Activated CD4-positive, alpha-beta T cell treated with anti-CD3 and anti-CD28 coated beads, Interleukin-2, Interleukin-6, amounts not matched to agents 100 ng/mL and 50 ng/mL, durations not matched to agents 16 hours and 8 hours (primary cell): ENCODE measurements around the gene CPLANE1.
"Not testable (repeated sequence)": the region's sequence is repeated elsewhere in the genome, so short reads cannot be mapped to it uniquely, and the experiment has no call there.

Source experiments
- DNase-seq: peaks from one replicate; pipeline ENCODE4 v3.0.0-alpha.2; 2020

The CPLANE1 gene

DNA sequence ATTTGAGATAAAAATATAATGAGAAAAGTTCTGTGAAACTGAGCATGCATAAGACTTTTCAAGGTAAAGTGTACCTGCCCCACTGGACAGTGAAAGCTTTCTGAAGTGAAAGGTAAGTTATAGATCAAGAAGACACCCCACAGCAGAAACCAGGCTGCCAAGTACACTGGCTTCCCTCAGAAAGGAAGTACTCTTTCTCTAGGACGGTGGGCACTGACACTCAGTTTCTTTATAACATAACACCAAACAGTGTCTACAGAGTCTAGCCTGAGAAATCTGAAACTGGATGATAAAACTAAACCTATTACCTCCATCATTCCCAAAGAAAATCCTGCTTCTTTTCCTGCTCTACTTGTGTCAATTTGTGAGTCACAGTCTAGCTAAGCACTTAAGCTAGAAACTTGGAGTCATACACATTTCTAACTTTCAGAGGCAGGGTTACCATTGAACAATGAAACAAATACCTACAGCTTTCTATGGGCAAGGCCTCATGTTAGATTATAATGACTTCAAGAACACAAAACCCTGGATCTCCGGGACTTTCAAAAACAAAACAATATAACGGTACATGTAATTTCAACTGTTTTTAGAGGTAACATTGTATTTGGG is 136.7 kb downstream of the CPLANE1 start:
- DNase-seq, result peak; percentile 22

DNA sequence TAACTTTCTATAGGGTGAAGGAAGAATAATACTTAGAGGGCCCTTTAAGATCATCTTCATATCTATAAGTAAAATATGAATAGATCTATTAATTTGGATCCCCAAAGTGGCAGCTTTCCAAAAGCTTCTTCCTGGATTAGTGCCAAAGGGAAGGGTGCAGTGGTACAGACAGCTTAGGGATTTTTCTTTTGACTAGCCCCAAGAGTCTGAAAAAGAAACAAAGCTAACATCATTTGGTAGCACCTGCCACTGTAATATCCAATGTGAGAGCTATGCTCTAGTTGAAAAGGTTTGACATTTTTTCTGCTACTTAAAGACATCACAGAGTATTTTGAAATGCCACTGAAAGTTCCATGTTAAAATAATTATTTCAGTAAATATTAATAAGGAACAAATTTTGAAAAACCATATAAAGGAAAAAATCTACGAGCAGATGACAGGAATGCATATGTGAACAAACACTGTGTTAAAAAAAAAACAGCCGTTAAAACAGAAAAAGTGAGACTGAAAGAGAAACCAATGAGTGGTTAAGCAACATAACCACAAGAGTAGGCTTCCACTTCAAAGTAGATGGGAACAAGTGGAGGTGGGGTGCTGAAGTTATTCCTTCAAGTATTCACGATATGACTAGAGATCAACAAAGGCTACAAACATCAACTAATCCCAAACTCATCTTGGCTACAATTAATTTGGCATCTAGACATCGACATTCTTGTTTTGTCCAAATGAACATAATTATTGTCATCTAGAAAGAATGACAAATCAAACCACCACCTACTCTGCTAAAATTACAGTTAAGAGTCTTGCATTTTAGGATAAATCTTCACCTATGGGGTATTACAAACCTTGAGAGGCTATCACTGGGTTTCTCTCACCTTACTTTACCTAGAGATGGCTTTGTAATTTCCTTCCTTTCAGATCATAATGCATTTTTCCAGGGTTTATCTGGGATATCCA is 137.5 kb downstream of the CPLANE1 start:
- peak; percentile 85 for DNase-seq

DNA sequence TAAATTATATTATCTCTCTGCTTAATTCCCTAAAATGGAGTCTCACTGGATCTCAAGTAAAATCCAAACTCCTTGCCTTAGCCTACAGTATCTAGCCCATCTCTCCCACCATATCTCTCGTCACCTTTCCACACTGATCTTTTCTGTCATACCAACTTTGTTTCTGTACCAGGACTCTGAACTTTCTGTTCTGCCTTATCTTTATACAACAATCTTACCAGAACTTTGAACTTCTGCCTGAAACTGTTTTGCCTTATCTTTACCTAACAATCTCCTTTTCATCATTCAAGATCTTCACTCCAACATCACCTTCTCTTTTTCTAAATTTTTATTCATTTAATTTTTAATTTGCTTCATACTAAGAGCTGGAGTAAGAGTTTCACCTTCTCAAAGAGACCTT is 139.0 kb downstream of the CPLANE1 start:
- no peak for DNase-seq

DNA sequence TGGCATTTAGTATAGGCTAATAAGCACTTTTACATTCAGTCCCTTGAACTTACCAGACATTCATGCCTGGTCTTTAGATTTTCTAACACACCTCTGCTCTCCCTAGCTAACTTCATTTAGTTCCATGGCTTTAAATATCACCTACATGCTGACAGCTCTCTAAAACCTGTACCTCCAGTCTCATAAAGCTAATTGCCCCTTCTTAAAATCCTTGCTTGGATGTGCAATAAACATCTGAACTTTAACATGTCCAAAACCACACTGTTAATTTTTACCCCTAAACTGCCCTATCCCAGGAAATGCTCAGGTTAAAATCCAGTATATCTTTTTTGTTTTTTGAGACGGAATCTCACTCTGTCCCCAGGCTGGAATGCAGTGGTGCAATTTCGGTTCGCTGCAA is 139.8 kb downstream of the CPLANE1 start:
- no peak for DNase-seq

DNA sequence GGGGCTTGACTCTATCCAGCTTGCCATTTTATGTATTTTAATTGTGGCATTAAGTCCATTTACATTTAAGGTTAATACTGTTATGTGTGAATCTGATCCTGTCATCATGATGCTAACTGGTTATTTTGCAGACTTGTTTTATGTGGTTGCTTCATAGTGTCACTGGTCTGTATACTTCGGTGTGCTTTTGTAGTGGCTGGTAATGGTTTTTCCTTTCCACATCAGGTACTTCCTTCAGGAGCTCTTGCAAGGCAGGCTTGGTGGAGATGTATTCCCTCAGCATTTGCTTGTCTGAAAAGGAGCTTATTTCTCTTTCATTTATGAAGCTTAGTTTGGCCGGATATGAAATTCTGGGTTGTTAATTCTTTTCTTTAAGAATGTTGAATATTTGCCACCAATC is 145.9 kb downstream of the CPLANE1 start:
- no peak for DNase-seq

- DNase-seq, result not testable (repeated sequence)
These were observed 149.9 kb downstream of the CPLANE1 start for GRCh38 chr5:37099267-37099666.

GRCh38 chr5:37093795-37094194 is 155.4 kb downstream of the CPLANE1 start:
- DNase-seq, result not testable (repeated sequence)

GRCh38 chr5:37090781-37091180 is 158.4 kb downstream of the CPLANE1 start:
- no peak for DNase-seq

DNA sequence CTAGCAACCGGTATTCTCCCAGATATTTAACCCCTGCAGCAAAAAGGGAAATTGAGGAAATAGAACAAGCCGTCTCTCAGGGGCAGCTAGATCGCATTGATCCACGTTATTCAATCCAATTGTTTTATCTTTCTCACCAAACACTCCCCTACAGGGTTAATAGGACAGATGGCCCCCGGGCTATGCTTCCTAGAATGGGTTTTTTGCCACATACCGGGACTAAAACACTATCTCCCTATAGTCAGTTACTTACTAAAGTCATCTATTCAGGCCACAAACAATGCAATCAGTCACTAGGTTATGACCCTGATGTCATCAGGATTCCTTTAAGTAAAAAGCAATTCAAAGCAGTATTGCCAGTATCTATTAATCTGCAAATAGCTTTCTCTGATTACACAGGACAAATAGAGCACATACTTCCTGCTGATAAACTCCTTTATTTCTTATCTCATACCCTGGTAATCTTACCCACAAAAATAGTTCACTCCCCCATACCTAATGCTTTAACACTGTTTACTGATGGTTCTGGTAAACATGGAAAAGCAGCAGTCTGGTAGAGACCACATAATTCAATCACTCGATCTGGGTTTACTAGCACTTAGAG is 159.0 kb downstream of the CPLANE1 start:
- no peak for DNase-seq

GRCh38 chr5:37088009-37088408 is 161.2 kb downstream of the CPLANE1 start:
- no peak for DNase-seq

GRCh38 chr5:37086466-37087173 is 162.6 kb downstream of the CPLANE1 start:
- no peak for DNase-seq

GRCh38 chr5:37086026-37086425 is 163.2 kb downstream of the CPLANE1 start:
- DNase-seq, result not testable (repeated sequence)

DNA sequence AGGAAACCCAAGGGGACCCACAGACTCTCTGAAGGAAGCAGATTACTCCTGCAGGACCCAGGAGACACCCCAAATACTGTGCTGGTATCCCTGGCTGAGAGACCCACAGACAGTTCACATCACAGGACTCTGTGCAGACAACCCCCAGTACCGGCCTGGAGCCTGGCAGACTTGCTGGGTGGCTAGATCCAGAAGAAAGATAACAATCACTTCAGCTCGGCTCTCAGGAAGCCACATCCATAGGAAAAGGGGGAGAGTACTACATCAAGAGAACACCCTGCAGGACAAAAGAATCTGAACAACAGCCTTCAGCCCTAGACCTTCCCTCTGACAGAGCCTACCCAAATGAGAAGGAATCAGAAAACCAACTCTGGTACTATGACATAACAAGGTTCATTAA is 166.2 kb downstream of the CPLANE1 start:
- DNase-seq, result not testable (repeated sequence)

- no peak for DNase-seq
These were observed 168.5 kb downstream of the CPLANE1 start for GRCh38 chr5:37080697-37081096.

DNA sequence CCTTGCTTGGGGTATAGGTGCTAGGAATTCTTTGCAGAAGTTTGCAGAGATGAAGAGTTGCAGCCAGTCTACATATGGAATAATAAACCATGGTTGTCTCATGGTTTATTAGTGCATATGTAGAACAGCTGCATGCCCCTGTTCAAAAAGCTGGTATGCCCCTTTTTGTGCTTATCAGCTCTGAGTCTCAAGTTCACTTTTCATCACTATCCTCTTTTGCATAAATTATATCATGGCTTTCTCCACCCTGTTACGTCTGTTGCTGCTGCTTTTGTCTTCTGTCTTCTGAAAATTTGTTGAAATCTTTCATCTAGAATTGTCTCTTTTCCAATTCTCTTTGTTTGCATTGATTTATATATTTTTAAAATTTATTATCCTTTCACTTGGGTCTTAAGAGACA is 172.0 kb downstream of the CPLANE1 start:
- no peak for DNase-seq

- no peak for DNase-seq
These were observed 173.7 kb downstream of the CPLANE1 start for GRCh38 chr5:37075399-37075950.

GRCh38 chr5:37071901-37072581 is 177.1 kb downstream of the CPLANE1 start:
- peak; percentile 6 for DNase-seq

- no peak for DNase-seq
These were observed 177.7 kb downstream of the CPLANE1 start for GRCh38 chr5:37071487-37071886.

GRCh38 chr5:37064442-37064841 is 184.7 kb downstream of the CPLANE1 start:
- no peak for DNase-seq

- DNase-seq, result no peak
These were observed 185.4 kb downstream of the CPLANE1 start for GRCh38 chr5:37063739-37064138.

GRCh38 chr5:37060030-37060429 is 189.1 kb downstream of the CPLANE1 start:
- DNase-seq, result no peak

DNA sequence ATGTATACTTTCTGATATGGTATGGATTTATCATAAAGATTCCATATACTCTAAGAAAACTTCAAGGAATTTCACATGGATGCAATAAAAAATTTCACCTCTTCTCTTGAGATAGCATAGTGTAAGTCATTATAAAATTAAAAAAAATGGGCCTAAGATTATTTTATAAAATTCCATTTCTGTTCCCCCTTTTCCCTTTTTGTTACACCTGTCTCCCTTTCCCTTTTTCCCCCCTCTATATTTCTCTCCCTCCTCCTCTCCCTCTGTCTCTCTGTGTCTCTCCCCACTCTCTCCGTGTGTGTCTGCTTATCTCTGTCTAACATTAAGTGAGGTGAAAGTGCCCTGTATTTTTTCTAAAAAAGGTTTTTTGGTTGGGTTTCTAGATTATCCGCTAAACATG is 192.4 kb downstream of the CPLANE1 start:
- no peak for DNase-seq
